ENCODE results near the gene RREB1. TPM values are rescaled to one million over a fixed set of nuclear protein-coding genes. Genes with fewer than 3 reads are reported as not detected.

RREB1 gene
- total RNA-seq, 1 donor from 2014 or later: 43.9 TPM

DNA sequence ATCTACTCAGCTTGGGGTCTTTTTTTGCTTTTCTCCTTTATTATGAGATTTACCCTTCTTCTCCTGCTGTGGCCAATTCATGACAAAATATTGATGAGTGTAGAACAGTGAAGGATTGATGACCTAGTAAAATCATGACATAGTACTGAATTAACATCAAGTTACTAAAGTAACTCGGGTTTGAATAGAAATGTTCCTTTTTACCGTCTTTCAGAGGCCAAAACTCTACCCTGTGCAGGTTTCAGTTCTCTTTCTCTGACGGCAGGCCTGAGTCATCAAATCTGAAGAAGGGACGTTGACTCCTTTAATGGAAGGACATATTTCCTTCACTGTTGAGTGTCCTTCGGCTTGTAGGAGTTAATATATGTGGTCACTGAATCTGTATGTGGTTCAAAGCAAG lies 80.7 kb downstream of the RREB1 start:
- H3K4me3 Mint-ChIP-seq: no peak overlapping the region
- no peak overlapping the region for H3K27ac Mint-ChIP-seq
- H3K4me1 Mint-ChIP-seq (ENCODE audit: unreplicated experiment): no peaks in the 10 kb centered on the region
- H3K36me3 Mint-ChIP-seq: peaks cover 49% of the 10 kb centered on the region
- H3K9me3 Mint-ChIP-seq: no peaks in the 10 kb centered on the region
- no peak for DNase-seq (ENCODE audit: extremely low spot score, unreplicated experiment)
- H3K27me3 Mint-ChIP-seq: no peaks in the 10 kb centered on the region
- TF ChIP-seq, protein P1, sequence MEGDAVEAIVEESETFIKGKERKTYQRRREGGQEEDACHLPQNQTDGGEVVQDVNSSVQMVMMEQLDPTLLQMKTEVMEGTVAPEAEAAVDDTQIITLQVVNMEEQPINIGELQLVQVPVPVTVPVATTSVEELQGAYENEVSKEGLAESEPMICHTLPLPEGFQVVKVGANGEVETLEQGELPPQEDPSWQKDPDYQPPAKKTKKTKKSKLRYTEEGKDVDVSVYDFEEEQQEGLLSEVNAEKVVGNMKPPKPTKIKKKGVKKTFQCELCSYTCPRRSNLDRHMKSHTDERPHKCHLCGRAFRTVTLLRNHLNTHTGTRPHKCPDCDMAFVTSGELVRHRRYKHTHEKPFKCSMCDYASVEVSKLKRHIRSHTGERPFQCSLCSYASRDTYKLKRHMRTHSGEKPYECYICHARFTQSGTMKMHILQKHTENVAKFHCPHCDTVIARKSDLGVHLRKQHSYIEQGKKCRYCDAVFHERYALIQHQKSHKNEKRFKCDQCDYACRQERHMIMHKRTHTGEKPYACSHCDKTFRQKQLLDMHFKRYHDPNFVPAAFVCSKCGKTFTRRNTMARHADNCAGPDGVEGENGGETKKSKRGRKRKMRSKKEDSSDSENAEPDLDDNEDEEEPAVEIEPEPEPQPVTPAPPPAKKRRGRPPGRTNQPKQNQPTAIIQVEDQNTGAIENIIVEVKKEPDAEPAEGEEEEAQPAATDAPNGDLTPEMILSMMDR (conservative IDR thresholded peaks at IDR 0.05): no peak

DNA sequence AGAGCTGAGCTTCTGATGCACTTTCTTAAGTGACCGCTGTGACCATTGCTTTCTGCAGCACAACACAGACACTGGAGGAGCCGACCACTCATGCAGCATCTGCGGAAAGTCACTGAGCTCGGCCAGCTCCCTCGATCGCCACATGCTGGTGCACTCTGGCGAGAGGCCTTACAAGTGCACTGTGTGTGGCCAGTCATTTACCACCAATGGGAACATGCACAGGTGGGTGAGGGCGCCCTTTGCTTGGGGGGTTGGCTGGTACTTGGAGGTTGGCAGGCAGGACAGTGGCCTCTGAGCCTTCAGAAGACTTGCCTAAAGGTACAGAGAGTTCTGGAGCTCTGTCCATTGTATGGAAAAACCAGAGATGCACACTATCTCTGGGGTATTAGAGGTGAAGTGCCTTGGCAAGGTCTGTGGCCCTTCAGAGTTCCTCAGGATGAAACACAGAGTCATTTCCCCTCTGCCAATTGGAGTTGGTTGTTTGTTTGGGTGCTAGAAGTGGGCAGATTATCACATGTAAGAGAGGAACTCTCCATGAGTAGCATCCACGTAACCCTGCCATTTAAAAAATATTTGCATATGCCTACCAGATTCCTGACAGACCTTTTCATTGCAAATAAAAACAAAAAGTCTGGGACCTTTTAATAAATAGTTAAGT lies 81.5 kb downstream of the RREB1 start:
- Mint-ChIP-seq H3K36me3 (peaks cover 45% of the 10 kb centered on the region), H3K27ac (no peak overlapping the region)
- DNase-seq (ENCODE audit: extremely low spot score, unreplicated experiment): no peak

DNA sequence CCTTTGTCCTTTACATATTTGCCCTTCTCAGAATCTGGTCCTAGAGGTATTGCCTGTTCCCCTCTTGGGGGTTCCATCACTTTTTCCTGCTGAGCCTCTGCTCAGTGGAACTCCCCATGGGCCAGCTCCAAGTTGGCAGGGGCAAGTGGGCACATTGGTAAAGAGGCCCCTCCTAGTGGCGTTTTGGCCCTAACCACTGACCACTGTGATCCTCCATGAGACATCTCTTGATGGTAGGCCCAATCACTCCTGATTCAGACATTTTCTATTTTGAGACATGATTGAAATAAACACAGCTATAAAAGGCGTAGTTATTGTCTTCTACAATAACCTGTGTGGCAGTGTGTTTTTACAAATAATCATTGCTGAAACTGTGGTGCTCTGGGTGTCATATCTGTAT lies 83.0 kb downstream of the RREB1 start:
- no peaks in the 10 kb centered on the region for H3K27me3 Mint-ChIP-seq
- no peaks in the 10 kb centered on the region for H3K9me3 Mint-ChIP-seq
- no peak overlapping the region for H3K4me3 Mint-ChIP-seq
- TF ChIP-seq, protein P1 (conservative IDR thresholded peaks at IDR 0.05): no peak
- no peak for DNase-seq (ENCODE audit: extremely low spot score, unreplicated experiment)
- peaks cover 40% of the 10 kb centered on the region for H3K36me3 Mint-ChIP-seq
- H3K27ac Mint-ChIP-seq: no peak overlapping the region
- peaks cover 12% of the 10 kb centered on the region for H3K4me1 Mint-ChIP-seq (ENCODE audit: unreplicated experiment)

More for the DNA sequence above, 81.5 kb downstream of the RREB1 start:
- Mint-ChIP-seq H3K4me3 (no peak overlapping the region), H3K9me3 (no peaks in the 10 kb centered on the region), H3K27me3 (no peaks in the 10 kb centered on the region), H3K4me1 (ENCODE audit: unreplicated experiment) (no peaks in the 10 kb centered on the region)
- TF ChIP-seq, protein P1 (conservative IDR thresholded peaks at IDR 0.05): no peak

DNA sequence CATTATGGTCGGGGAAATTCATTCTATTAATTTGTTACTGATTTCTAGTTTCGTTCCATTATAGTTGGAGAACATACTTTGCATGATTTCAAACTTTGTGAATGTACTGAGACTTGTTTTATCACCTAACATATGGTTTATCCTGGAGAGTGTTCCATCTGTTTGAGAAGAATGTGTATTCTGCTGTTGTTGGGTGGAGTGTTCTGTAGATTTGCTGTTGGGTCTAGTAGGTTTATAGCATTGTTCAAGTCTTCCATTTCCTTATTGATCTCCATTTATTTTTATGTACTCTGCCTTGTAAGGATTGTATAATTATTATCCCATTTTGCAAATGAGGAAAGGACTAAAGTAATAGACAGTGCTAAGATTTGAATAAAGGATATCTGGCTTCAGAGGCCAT lies 85.4 kb downstream of the RREB1 start:
- DNase-seq (ENCODE audit: extremely low spot score, unreplicated experiment): no peak

DNA sequence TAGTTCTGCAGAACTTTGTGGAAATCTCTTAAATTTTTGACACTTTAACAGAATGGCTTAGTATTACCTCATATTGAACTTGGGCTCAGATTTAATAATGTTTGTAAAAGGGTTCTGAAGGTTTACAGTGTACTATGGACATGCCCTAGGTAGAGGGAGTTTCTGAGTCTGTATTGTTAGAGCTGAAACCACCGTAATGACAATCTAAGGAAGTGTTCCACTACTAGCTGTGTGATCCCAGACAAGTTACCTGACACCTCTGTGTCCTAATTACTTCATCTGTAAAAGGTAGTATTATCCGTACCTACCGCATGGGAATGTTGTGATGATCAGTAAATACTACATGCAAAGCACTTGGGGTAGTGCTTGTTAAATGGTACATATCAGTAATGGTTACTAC lies 86.9 kb downstream of the RREB1 start:
- Mint-ChIP-seq H3K27me3 (no peaks in the 10 kb centered on the region), H3K27ac (no peak overlapping the region), H3K9me3 (no peaks in the 10 kb centered on the region), H3K4me3 (no peak overlapping the region), H3K36me3 (peaks cover 28% of the 10 kb centered on the region), H3K4me1 (ENCODE audit: unreplicated experiment) (peaks cover 18% of the 10 kb centered on the region)
- TF ChIP-seq, protein P1 (conservative IDR thresholded peaks at IDR 0.05): no peak
- no peak for DNase-seq (ENCODE audit: extremely low spot score, unreplicated experiment)

More for the DNA sequence above, 85.4 kb downstream of the RREB1 start:
- peaks cover 18% of the 10 kb centered on the region for H3K4me1 Mint-ChIP-seq (ENCODE audit: unreplicated experiment)
- no peak overlapping the region for H3K4me3 Mint-ChIP-seq
- no peaks in the 10 kb centered on the region for H3K9me3 Mint-ChIP-seq
- H3K36me3 Mint-ChIP-seq: peaks cover 39% of the 10 kb centered on the region
- TF ChIP-seq, protein P1 (conservative IDR thresholded peaks at IDR 0.05): no peak
- H3K27ac Mint-ChIP-seq: no peak overlapping the region
- no peaks in the 10 kb centered on the region for H3K27me3 Mint-ChIP-seq
